HepG2 (cell line): ENCODE results near the gene ATP2B2. TPM values are rescaled to one million over a fixed set of nuclear protein-coding genes. Genes with fewer than 3 reads are reported as not detected.

Source experiments
- ATAC-seq: fragments of 200-7000 bp; cut with Tn5 transposase; 3 replicates; pipeline ENCODE4 v1.9.1; 2020; ENCODE audit warnings: mild to moderate bottlenecking, moderate library complexity
- BruUV-seq: library from RNA; stranded (reverse); fragments of 400-500 nt; replicated peaks from 2 replicates; lab custom pipeline; 2021; lab: Mats Ljungman, UMichigan
- CTCF ChIA-PET: fragments of 300-600 bp; formaldehyde crosslinking; extraction: SDS; loops from one replicate; lab custom pipeline; 2021; ENCODE audit warnings: low total read pairs, inconsistent platforms, low intra/inter-chr PET ratio; lab: Yijun Ruan, JAX
- POLR2A ChIA-PET: fragments of 350-600 bp; sonication (Branson Sonifier 250); formaldehyde crosslinking; loops from one replicate; lab custom pipeline; 2020; ENCODE audit warnings: antibody characterized with exemption, inconsistent platforms; lab: Yijun Ruan, JAX
- DNase-seq: peaks from one replicate; pipeline ENCODE4 v3.0.0-alpha.2; 2015; ENCODE audit warnings: low spot score
- FAIRE-seq: peaks from 3 replicates; lab custom pipeline; 2011; peaks lifted over from hg19 to GRCh38; lab: Jason Lieb, UNC
- H2AFZ ChIP-seq: one replicate; pipeline ENCODE4 v1.6.1; 2011; ENCODE audit warnings: low read length, inconsistent platforms
- H3K27ac ChIP-seq: fragments of 300-600 bp; 3 replicates; pipeline ENCODE4 v1.8.0; 2011; ENCODE audit warnings: mixed run types, mild to moderate bottlenecking, mixed read lengths, low read length, inconsistent platforms; ENCODE audit not compliant: insufficient read depth; ENCODE audit errors: extremely low read length
- H3K27me3 ChIP-seq, 2 experiments: fragments of 200-600 bp in 1 of 2; 2 replicates in 1 of 2; 3 replicates in 1 of 2; pipeline versions ENCODE4 v1.6.0 to v1.8.0; 2011; ENCODE audit warnings: low read length in 2 of 2, mild to moderate bottlenecking in 2 of 2, moderate library complexity in 2 of 2, inconsistent platforms in 1 of 2; ENCODE audit not compliant: insufficient read depth in 2 of 2, control insufficient read depth in 1 of 2
- H3K36me3 ChIP-seq, 2 experiments: fragments of 200-600 bp in 1 of 2; replicated peaks in 1 of 2; 2 replicates in 1 of 2; 3 replicates in 1 of 2; pipeline versions ENCODE4 v1.5.1 to v1.8.0; 2011; ENCODE audit warnings: low read length in 2 of 2, inconsistent platforms in 1 of 2; ENCODE audit not compliant: insufficient read depth in 2 of 2, control insufficient read depth in 1 of 2
- H3K4me1 ChIP-seq: 2 replicates; pipeline ENCODE4 v1.5.1; 2012; ENCODE audit warnings: low read length, inconsistent platforms; ENCODE audit not compliant: insufficient read depth
- H3K4me2 ChIP-seq: 2 replicates; pipeline ENCODE4 v1.6.0; 2011; ENCODE audit warnings: low read depth, low read length, inconsistent platforms
- H3K4me3 ChIP-seq, 3 experiments: fragments of 200-600 bp in 1 of 3; sonication (generic), shearing (Covaris generic) in 1 of 3; replicated peaks in 1 of 3; 2 replicates each; pipeline ENCODE4 v1.5.1; 2011 to 2016; ENCODE audit warnings: low read length in 3 of 3, inconsistent platforms in 2 of 3, low read depth in 2 of 3, mild to moderate bottlenecking in 2 of 3, control low read depth in 1 of 3, mixed read lengths in 1 of 3; ENCODE audit not compliant: insufficient read depth in 1 of 3
- H3K79me2 ChIP-seq: one replicate; pipeline ENCODE4 v1.6.1; 2011; ENCODE audit warnings: low read length, inconsistent platforms; ENCODE audit not compliant: insufficient read depth
- H3K9ac ChIP-seq: 2 replicates; pipeline ENCODE4 v1.6.0; 2011; ENCODE audit warnings: mild to moderate bottlenecking, low read depth, low read length, inconsistent platforms; ENCODE audit not compliant: insufficient read depth
- H3K9me3 ChIP-seq: 2 replicates; pipeline ENCODE4 v1.5.1; 2012; ENCODE audit warnings: mild to moderate bottlenecking, low read length
- H4K20me1 ChIP-seq: 2 replicates; pipeline ENCODE4 v1.6.0; 2011; ENCODE audit warnings: inconsistent platforms, mild to moderate bottlenecking, low read length, moderate library complexity; ENCODE audit not compliant: insufficient read depth
- ATAD3A ChIP-seq: sonication (generic); formaldehyde crosslinking; IDR thresholded peaks from 2 replicates; pipeline ENCODE4 v1.4.0; 2020; ENCODE audit warnings: missing genetic modification reagents
- CENPT ChIP-seq: sonication (generic); formaldehyde crosslinking; IDR thresholded peaks from 2 replicates; pipeline ENCODE4 v1.8.0; 2022; ENCODE audit warnings: low read depth, mild to moderate bottlenecking, moderate library complexity, missing genetic modification reagents
- FOXO1 ChIP-seq: sonication (generic); formaldehyde crosslinking; IDR thresholded peaks from 2 replicates; pipeline ENCODE4 v1.4.0; 2020; ENCODE audit warnings: missing genetic modification reagents
- PTBP1 ChIP-seq: fragments of 200-400 bp; formaldehyde crosslinking; IDR thresholded peaks from 2 replicates; pipeline ENCODE4 v1.6.1; 2018; ENCODE audit warnings: low read length, low read depth; ENCODE audit not compliant: poor library complexity, severe bottlenecking
- TARDBP ChIP-seq: sonication (generic); formaldehyde crosslinking; IDR thresholded peaks from 2 replicates; pipeline ENCODE4 v1.8.0; 2022; ENCODE audit warnings: mild to moderate bottlenecking, missing genetic modification reagents
- ZMAT3 ChIP-seq: sonication (generic); formaldehyde crosslinking; conservative IDR thresholded peaks from 2 replicates; pipeline ENCODE4 v1.7.0; 2021; ENCODE audit warnings: missing genetic modification reagents
- ZNF30 ChIP-seq: sonication (generic); formaldehyde crosslinking; IDR thresholded peaks from 2 replicates; pipeline ENCODE4 v1.5.0; 2020; ENCODE audit warnings: mild to moderate bottlenecking, missing genetic modification reagents
- ZNF629 ChIP-seq: sonication (generic); formaldehyde crosslinking; conservative IDR thresholded peaks from 2 replicates; pipeline ENCODE4 v1.5.0; 2020; ENCODE audit warnings: missing genetic modification reagents
- WGBS: methylation state at CpG from one replicate; pipeline ENCODE4 v1.1.6; 2017; ENCODE audit warnings: low lambda C conversion rate; 5-methylcytosine and 5-hydroxymethylcytosine counted together
- in situ Hi-C: cut with HindIII; loops from 2 replicates; pipeline ENCODE4 v1.10.0; 2017; ENCODE audit warnings: low pct_unique_long_range_greater_than_20kb; ENCODE audit not compliant: extremely low pct_ligation_motif_present
- intact Hi-C: fragments of 100-400 bp; cut with micrococcal nuclease; formaldehyde crosslinking; loops from one replicate; pipeline ENCODE4 v1.10.0; 2022; ENCODE audit not compliant: unreplicated experiment
- polyA plus RNA-seq, 8 experiments: library from polyadenylated mRNA; depleted of rRNA in 3 of 8; stranded (reverse) in 7 of 8; unstranded in 1 of 8; fragments of >200 nt; fragmentation: Illumina TruSeq in 4 of 8; extraction: Trizol in 4 of 8; gene quantifications; 2 replicates each; pipeline versions ENCODE4 v1.2.1 to v1.2.3, GENCODE V29; 2011 to 2016; ENCODE audit warnings: low read depth in 4 of 8, missing spikeins in 1 of 8, mixed read lengths in 1 of 8; ENCODE audit not compliant: insufficient read depth in 1 of 8
- total RNA-seq, 5 experiments: library from RNA; depleted of rRNA; stranded (reverse); fragments of >200 nt; fragmentation: Illumina TruSeq; extraction: Trizol; gene quantifications; 2 replicates each; pipeline ENCODE4 v1.2.3, GENCODE V29; 2016; ENCODE audit warnings: low read depth in 1 of 5
- TF ChIP-seq, protein P1 (sequence below): IDR thresholded peaks from 2 replicates; pipeline ENCODE4 v1.4.0; 2020; ENCODE audit warnings: mild to moderate bottlenecking, missing genetic modification reagents
- TF ChIP-seq, protein P2 (sequence below): IDR thresholded peaks from 2 replicates; pipeline ENCODE4 v1.6.1; 2018; ENCODE audit warnings: missing genetic modification reagents, mild to moderate bottlenecking, missing compliant biosample characterization

Gene ATP2B2
- total and polyA plus RNA-seq, 2 of the 13 experiments (the other 11 are each of a cell fraction or from before 2014, with no cell fraction given), result 1.5 to 2.3 TPM

DNA sequence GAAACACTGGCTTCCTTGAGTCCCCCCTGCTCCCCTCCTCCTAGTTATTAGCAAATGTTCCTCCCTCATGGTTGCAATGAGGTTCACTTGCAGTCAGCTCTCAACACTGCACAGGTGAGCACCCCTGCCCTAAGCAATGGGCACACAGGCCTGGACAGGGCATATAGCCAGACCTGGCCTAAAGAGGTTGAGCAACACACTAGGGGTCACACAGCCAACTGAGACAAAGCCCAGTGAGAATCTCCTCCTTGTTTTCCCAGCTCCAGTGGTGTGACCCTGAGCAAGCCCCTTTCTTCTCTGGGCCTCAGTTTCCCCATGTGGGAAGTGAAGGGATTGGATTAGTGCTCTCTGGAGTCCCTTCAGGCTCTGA, 49.9 kb downstream of the ATP2B2 start (continued):
- TF ChIP-seq, protein P1, sequence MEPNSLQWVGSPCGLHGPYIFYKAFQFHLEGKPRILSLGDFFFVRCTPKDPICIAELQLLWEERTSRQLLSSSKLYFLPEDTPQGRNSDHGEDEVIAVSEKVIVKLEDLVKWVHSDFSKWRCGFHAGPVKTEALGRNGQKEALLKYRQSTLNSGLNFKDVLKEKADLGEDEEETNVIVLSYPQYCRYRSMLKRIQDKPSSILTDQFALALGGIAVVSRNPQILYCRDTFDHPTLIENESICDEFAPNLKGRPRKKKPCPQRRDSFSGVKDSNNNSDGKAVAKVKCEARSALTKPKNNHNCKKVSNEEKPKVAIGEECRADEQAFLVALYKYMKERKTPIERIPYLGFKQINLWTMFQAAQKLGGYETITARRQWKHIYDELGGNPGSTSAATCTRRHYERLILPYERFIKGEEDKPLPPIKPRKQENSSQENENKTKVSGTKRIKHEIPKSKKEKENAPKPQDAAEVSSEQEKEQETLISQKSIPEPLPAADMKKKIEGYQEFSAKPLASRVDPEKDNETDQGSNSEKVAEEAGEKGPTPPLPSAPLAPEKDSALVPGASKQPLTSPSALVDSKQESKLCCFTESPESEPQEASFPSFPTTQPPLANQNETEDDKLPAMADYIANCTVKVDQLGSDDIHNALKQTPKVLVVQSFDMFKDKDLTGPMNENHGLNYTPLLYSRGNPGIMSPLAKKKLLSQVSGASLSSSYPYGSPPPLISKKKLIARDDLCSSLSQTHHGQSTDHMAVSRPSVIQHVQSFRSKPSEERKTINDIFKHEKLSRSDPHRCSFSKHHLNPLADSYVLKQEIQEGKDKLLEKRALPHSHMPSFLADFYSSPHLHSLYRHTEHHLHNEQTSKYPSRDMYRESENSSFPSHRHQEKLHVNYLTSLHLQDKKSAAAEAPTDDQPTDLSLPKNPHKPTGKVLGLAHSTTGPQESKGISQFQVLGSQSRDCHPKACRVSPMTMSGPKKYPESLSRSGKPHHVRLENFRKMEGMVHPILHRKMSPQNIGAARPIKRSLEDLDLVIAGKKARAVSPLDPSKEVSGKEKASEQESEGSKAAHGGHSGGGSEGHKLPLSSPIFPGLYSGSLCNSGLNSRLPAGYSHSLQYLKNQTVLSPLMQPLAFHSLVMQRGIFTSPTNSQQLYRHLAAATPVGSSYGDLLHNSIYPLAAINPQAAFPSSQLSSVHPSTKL (CRISPR knock-in tag), result no peak
- TF ChIP-seq FOXO1 (CRISPR knock-in tag), result no peak
- no peak for TF ChIP-seq ZNF30 (CRISPR knock-in tag)
- no peak for TF ChIP-seq TARDBP (CRISPR knock-in tag)
- no peak for TF ChIP-seq ZMAT3 (CRISPR knock-in tag)
- TF ChIP-seq, protein P2, sequence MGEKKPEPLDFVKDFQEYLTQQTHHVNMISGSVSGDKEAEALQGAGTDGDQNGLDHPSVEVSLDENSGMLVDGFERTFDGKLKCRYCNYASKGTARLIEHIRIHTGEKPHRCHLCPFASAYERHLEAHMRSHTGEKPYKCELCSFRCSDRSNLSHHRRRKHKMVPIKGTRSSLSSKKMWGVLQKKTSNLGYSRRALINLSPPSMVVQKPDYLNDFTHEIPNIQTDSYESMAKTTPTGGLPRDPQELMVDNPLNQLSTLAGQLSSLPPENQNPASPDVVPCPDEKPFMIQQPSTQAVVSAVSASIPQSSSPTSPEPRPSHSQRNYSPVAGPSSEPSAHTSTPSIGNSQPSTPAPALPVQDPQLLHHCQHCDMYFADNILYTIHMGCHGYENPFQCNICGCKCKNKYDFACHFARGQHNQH, result no peak
- TF ChIP-seq CENPT (CRISPR knock-in tag), result no peak
- no peak for TF ChIP-seq ATAD3A (CRISPR knock-in tag)
- TF ChIP-seq, all 625 proteins: peak for 0

DNA sequence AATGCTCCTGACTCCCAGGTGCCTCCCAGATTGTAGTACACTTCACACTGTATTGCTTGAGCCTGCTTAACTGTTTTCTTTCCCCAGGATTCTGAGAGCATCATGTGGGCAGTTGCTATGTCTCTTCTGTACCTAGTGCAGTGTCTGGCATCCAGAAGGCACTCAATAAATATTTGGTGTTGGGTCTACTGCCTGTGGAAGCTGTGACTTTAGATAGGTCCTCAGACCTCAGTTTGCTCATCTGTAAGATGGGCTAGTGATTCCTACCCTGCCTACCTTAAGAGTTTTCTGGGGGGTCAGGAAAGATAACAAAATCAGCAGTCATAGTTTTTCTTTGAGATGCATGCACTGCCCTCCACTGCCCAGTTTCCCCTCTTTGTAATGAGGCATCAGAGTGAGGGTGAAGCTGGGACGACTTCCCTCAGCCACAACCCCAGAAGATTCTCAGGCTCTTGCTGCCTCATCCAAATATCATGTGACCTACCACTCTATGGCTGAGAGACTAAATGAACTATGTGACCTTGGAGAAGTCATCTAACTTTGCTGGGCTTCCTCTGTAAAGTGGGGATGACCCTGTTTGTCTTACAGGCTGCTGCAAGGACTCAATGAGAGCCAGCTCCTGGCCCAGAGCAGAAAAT, 50.4 kb downstream of the ATP2B2 start:
- POLR2A ChIA-PET, result no interaction called here
- Histone ChIP-seq H3K4me2 (no peak overlapping the region), H3K4me3 (no peak overlapping the region), H3K4me1 (no peaks in the 10 kb centered on the region), H4K20me1 (peaks cover 5% of the 10 kb centered on the region; the same call in 1 of the 2 replicates), H3K36me3 (no peaks in the 10 kb centered on the region), H2AFZ (no peak overlapping the region), H3K79me2 (no peaks in the 10 kb centered on the region), H3K9ac (no peak overlapping the region), H3K9me3 (no peaks in the 10 kb centered on the region), H3K27me3 (no peaks in the 10 kb centered on the region), H3K27ac (no peak overlapping the region)
- in situ Hi-C loops (no loop called here), intact Hi-C loops (no loop called here)
- 43% methylated on average over 1 of the region's 1 CpG for WGBS
- ATAC-seq (no peak), DNase-seq (no peak), FAIRE-seq (no peak)
- CTCF ChIA-PET, result no interaction called here
- BruUV-seq, result no TSS peak
- TF ChIP-seq PTBP1 (no peak), ZNF629 (CRISPR knock-in tag) (peak; percentile 77)
